HFFc6 (cell line): ENCODE results near the gene EPN2. TPM values are rescaled to one million over a fixed set of nuclear protein-coding genes. Genes with fewer than 3 reads are reported as not detected.

Experiments used
- DNase-seq: peaks from one replicate; pipeline ENCODE4 v3.0.0-alpha.2; 2018
- H3K27ac Mint-ChIP-seq: 2 replicates; pipeline ENCODE4 v1.8.0; 2020; ENCODE audit warnings: mild to moderate bottlenecking, mixed read lengths
- H3K27me3 Mint-ChIP-seq: 2 replicates; pipeline ENCODE4 v1.8.0; 2021; ENCODE audit warnings: mild to moderate bottlenecking, moderate library complexity, mixed read lengths; ENCODE audit not compliant: insufficient read depth
- H3K36me3 Mint-ChIP-seq: 2 replicates; pipeline ENCODE4 v1.8.0; 2021; ENCODE audit warnings: low read depth, mixed read lengths
- H3K4me1 Mint-ChIP-seq: 2 replicates; pipeline ENCODE4 v1.8.0; 2020; ENCODE audit warnings: low read depth, mixed read lengths
- H3K4me3 Mint-ChIP-seq: 2 replicates; pipeline ENCODE4 v1.8.0; 2020; ENCODE audit warnings: mild to moderate bottlenecking, moderate library complexity, mixed read lengths
- H3K9me3 Mint-ChIP-seq: 2 replicates; pipeline ENCODE4 v1.8.0; 2020; ENCODE audit warnings: mild to moderate bottlenecking, mixed read lengths
- microRNA-seq: library from miRNA; unstranded; fragments of <30 nt; microRNA quantifications from one replicate; pipeline ENCODE4, GENCODE V29; 2019
- total RNA-seq, 6 experiments: library from RNA; stranded (reverse); fragmentation: NEBNext Ultra II Directional; extraction: Animal tissue kit (Norgen Biotek cat#: 25700); gene quantifications; 2 replicates in 1 of 6; 3 replicates in 5 of 6; pipeline ENCODE4 v1.2.3, GENCODE V29; 2021
- TF ChIP-seq, protein P1 (sequence below): fragments of 200-600 bp; sonication (generic); IDR thresholded peaks from 2 replicates; pipeline ENCODE4 v1.5.0; 2021; ENCODE audit warnings: antibody characterized with exemption, mild to moderate bottlenecking

The EPN2 gene
- total RNA-seq, 6 experiments from 2014 or later: 40.1 to 47.4 (median 42.7) TPM

GRCh38 chr17:19384723-19385391 is 147.7 kb downstream of the EPN2 start:
- Mint-ChIP-seq H3K4me3 (peak overlapping the region; percentile 9; the same call in 1 of the 2 replicates), H3K36me3 (peaks cover 15% of the 10 kb centered on the region), H3K27ac (peak overlapping the region; percentile 95), H3K9me3 (no peaks in the 10 kb centered on the region), H3K27me3 (no peaks in the 10 kb centered on the region), H3K4me1 (peaks cover 67% of the 10 kb centered on the region)
- TF ChIP-seq, protein P1, sequence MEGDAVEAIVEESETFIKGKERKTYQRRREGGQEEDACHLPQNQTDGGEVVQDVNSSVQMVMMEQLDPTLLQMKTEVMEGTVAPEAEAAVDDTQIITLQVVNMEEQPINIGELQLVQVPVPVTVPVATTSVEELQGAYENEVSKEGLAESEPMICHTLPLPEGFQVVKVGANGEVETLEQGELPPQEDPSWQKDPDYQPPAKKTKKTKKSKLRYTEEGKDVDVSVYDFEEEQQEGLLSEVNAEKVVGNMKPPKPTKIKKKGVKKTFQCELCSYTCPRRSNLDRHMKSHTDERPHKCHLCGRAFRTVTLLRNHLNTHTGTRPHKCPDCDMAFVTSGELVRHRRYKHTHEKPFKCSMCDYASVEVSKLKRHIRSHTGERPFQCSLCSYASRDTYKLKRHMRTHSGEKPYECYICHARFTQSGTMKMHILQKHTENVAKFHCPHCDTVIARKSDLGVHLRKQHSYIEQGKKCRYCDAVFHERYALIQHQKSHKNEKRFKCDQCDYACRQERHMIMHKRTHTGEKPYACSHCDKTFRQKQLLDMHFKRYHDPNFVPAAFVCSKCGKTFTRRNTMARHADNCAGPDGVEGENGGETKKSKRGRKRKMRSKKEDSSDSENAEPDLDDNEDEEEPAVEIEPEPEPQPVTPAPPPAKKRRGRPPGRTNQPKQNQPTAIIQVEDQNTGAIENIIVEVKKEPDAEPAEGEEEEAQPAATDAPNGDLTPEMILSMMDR: no peak
- DNase-seq: peak; percentile 46

- H3K9me3 Mint-ChIP-seq: no peaks in the 10 kb centered on the region
- H3K36me3 Mint-ChIP-seq: peaks cover 11% of the 10 kb centered on the region
- H3K4me1 Mint-ChIP-seq: peaks cover 61% of the 10 kb centered on the region
- H3K4me3 Mint-ChIP-seq: 0 out of 2 replicates have a peak overlapping the region, but pooled peaks have one; percentile 9
- TF ChIP-seq, protein P1: no peak
- peaks cover 1% of the 10 kb centered on the region; the same call in 1 of the 2 replicates for H3K27me3 Mint-ChIP-seq
- H3K27ac Mint-ChIP-seq: peak overlapping the region; percentile 95
- DNase-seq: no peak
Measured at GRCh38 chr17:19385521-19385983, 148.4 kb downstream of the EPN2 start.

Small RNA genes lying within 50 kb of the gene (microRNA-seq; reads per million reads assigned to microRNA genes)
- gene MIR1180: 2,746 reads per million, percentile 84 among the genes with 10 or more reads in this experiment

Other genes starting within 250 kb of the EPN2 start
- 10 to 100 TPM; 21.0 to 24.0 (median 21.7) TPM for gene FAM83G, start 232.6 kb upstream of the EPN2 start, total RNA-seq
- under 1 TPM in 3 of 6 experiments, not detected in 3; 0.10 to 0.48 (median 0.14) TPM for gene GRAP, start 190.4 kb upstream of the EPN2 start, total RNA-seq
- gene GRAPL, start 109.8 kb upstream of the EPN2 start, total RNA-seq: not detected
- gene B9D1, start 125.4 kb downstream of the EPN2 start, total RNA-seq: 10 to 100 TPM; 18.0 to 28.9 (median 24.5) TPM
- 10 to 100 TPM; 18.5 to 27.1 (median 23.9) TPM for gene MAPK7, start 141.1 kb downstream of the EPN2 start, total RNA-seq
- gene MFAP4, start 149.8 kb downstream of the EPN2 start, total RNA-seq: 10 to 100 TPM; 17.7 to 46.5 (median 22.0) TPM
- 1 to 10 TPM in 1 of 6 experiments, under 1 TPM in 5; 0.40 to 1.2 (median 0.73) TPM for gene RNF112, start 173.9 kb downstream of the EPN2 start, total RNA-seq